Sigmoid colon (tissue), 7 donors: Measurements from ENCODE around the gene PROSER2. TPM values are rescaled to one million over a fixed set of nuclear protein-coding genes. Genes with fewer than 3 reads are reported as not detected.

ENCODE experiments used
- DNase-seq: peaks from one replicate; pipeline ENCODE4 v3.0.0-alpha.2; 2019
- H3K27ac ChIP-seq, 4 donors: fragments of 200-600 bp; sonication (generic); one replicate each; pipeline ENCODE4 v1.5.1; 2016 to 2019; ENCODE audit warnings: mild to moderate bottlenecking in 1 of 4
- H3K27me3 ChIP-seq, 3 donors: fragments of 200-600 bp; sonication (generic); one replicate each; pipeline ENCODE4 v1.5.1; 2019; ENCODE audit warnings: mild to moderate bottlenecking in 1 of 3
- H3K36me3 ChIP-seq, 4 donors: fragments of 200-600 bp; sonication (generic); one replicate each; pipeline ENCODE4 v1.5.1; 2016 to 2019
- H3K4me1 ChIP-seq, 4 donors: fragments of 200-600 bp; sonication (generic); one replicate each; pipeline ENCODE4 v1.5.1; 2017 to 2019
- H3K4me3 ChIP-seq, 4 donors: fragments of 200-600 bp; sonication (generic); one replicate each; pipeline ENCODE4 v1.5.1; 2017 to 2019; ENCODE audit warnings: mild to moderate bottlenecking in 2 of 4, moderate library complexity in 1 of 4
- H3K9me3 ChIP-seq, 4 donors: fragments of 200-600 bp in 3 of 4; sonication (generic) in 3 of 4; one replicate each; pipeline versions ENCODE4 v1.5.1 to v1.6.1; 2013 to 2019
- EP300 ChIP-seq, 4 donors: sonication (generic); formaldehyde crosslinking; IDR thresholded peaks; one replicate each; pipeline ENCODE4 v1.6.1; 2017; ENCODE audit warnings: antibody characterized with exemption in 4 of 4
- POLR2A ChIP-seq, 2 donors: fragments of 450-650 bp; IDR thresholded peaks; one replicate each; pipeline ENCODE4 v1.6.1; 2016; ENCODE audit warnings: antibody characterized with exemption in 2 of 2, mild to moderate bottlenecking in 2 of 2, moderate library complexity in 2 of 2
- POLR2AphosphoS5 ChIP-seq, 4 donors: sonication (generic); formaldehyde crosslinking; IDR thresholded peaks; one replicate each; pipeline ENCODE4 v1.6.1; 2017; ENCODE audit warnings: antibody characterized with exemption in 4 of 4
- WGBS, 2 donors: extraction: QIAGEN DNeasy Blood & Tissue Kit; methylation state at CpG; one replicate each; pipeline ENCODE4 v1.1.7; 2013; 5-methylcytosine and 5-hydroxymethylcytosine counted together
- intact Hi-C: fragments of 100-400 bp; cut with DNase I; formaldehyde crosslinking; loops from one replicate; pipeline ENCODE4 v1.15.1; 2023
- polyA plus RNA-seq, 3 donors: library from polyadenylated mRNA; stranded (reverse); fragments of 200-250 nt; gene quantifications; one replicate each; pipeline ENCODE4 v1.2.3, GENCODE V29; 2013
- total RNA-seq, 4 donors: library from RNA; depleted of rRNA; stranded (reverse); fragments of >200 nt; gene quantifications; one replicate each; pipeline ENCODE4 v1.1.0, GENCODE V29; 2016
- TF ChIP-seq, protein P1 (sequence below), 4 experiments: fragments of 450-650 bp in 3 of 4; fragments of 200-600 bp in 1 of 4; IDR thresholded peaks; one replicate each; pipeline ENCODE4 v1.5.1; 2016 to 2019; ENCODE audit warnings: antibody characterized with exemption in 4 of 4, mild to moderate bottlenecking in 3 of 4, moderate library complexity in 2 of 4
- donor health status: healthy with polysubstance abuse.
- donor health status: Bipolar disorder and iron deficiency.
- donor health status: healthy.

Gene PROSER2
- total and polyA plus RNA-seq, 7 donors: 0.60 to 2.8 (median 1.8) TPM

- TF ChIP-seq, protein P1, sequence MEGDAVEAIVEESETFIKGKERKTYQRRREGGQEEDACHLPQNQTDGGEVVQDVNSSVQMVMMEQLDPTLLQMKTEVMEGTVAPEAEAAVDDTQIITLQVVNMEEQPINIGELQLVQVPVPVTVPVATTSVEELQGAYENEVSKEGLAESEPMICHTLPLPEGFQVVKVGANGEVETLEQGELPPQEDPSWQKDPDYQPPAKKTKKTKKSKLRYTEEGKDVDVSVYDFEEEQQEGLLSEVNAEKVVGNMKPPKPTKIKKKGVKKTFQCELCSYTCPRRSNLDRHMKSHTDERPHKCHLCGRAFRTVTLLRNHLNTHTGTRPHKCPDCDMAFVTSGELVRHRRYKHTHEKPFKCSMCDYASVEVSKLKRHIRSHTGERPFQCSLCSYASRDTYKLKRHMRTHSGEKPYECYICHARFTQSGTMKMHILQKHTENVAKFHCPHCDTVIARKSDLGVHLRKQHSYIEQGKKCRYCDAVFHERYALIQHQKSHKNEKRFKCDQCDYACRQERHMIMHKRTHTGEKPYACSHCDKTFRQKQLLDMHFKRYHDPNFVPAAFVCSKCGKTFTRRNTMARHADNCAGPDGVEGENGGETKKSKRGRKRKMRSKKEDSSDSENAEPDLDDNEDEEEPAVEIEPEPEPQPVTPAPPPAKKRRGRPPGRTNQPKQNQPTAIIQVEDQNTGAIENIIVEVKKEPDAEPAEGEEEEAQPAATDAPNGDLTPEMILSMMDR (IDR thresholded peaks at IDR 0.05): no peak
- no peak for TF ChIP-seq POLR2AphosphoS5 (IDR thresholded peaks at IDR 0.05)
- TF ChIP-seq EP300 (IDR thresholded peaks at IDR 0.05): no peak
- H3K4me3 ChIP-seq: no peak overlapping the region
- no peak overlapping the region for H3K27ac ChIP-seq
- WGBS, 2 donors: 83% methylated on average over 7 of the region's 7 CpGs
- no peaks in the 10 kb centered on the region for H3K4me1 ChIP-seq
- no peak for DNase-seq
- no peaks in the 10 kb centered on the region for H3K27me3 ChIP-seq
- intact Hi-C loops: no loop called here
- H3K9me3 ChIP-seq: no peaks in the 10 kb centered on the region
- no peaks in the 10 kb centered on the region for H3K36me3 ChIP-seq
Observed at GRCh38 chr10:11884706-11885423, 61.7 kb downstream of the PROSER2 start.

- H3K36me3 ChIP-seq: no peaks in the 10 kb centered on the region
- no peaks in the 10 kb centered on the region for H3K4me1 ChIP-seq
- DNase-seq: no peak
- intact Hi-C loops: no loop called here
- no peaks in the 10 kb centered on the region for H3K9me3 ChIP-seq
- 86 to 88% methylated on average over 13 of the region's 13 CpGs for WGBS, 2 donors
- no peaks in the 10 kb centered on the region for H3K27me3 ChIP-seq
- no peak overlapping the region for H3K4me3 ChIP-seq
- H3K27ac ChIP-seq: no peak overlapping the region
- TF ChIP-seq POLR2AphosphoS5 (IDR thresholded peaks at IDR 0.05) (no peak), EP300 (IDR thresholded peaks at IDR 0.05) (no peak), POLR2A (IDR thresholded peaks at IDR 0.05) (no peak)
- TF ChIP-seq, protein P1 (IDR thresholded peaks at IDR 0.05): no peak
Observed at GRCh38 chr10:11885437-11886137, 62.4 kb downstream of the PROSER2 start.

DNA sequence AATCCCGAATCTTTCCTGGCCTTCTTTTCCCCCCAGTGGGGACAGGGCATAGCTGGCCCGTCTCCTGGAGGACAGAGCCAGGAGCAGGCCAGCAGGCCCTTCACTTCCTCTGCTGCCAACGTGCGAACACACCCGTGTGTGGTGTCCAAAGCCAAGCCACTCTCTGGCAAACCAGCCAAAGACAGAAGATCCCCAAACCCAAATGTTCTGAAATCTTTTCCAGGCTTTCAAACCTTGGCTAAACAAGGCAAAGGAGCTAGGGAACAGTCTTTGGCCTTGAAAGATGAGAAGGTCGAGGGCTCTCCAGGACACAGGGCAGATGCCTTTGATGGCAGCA lies 63.0 kb downstream of the PROSER2 start:
- Histone ChIP-seq H3K9me3 (no peaks in the 10 kb centered on the region), H3K27me3 (no peaks in the 10 kb centered on the region), H3K36me3 (no peaks in the 10 kb centered on the region), H3K4me1 (no peaks in the 10 kb centered on the region), H3K27ac (no peak overlapping the region), H3K4me3 (no peak overlapping the region)
- intact Hi-C loops: no loop called here
- TF ChIP-seq EP300 (IDR thresholded peaks at IDR 0.05): no peak
- TF ChIP-seq POLR2A (IDR thresholded peaks at IDR 0.05): no peak
- TF ChIP-seq, protein P1 (IDR thresholded peaks at IDR 0.05): no peak
- no peak for TF ChIP-seq POLR2AphosphoS5 (IDR thresholded peaks at IDR 0.05)
- 83 to 87% methylated on average over 6 of the region's 6 CpGs for WGBS, 2 donors
- no peak for DNase-seq

GRCh38 chr10:11886851-11887250 lies 63.7 kb downstream of the PROSER2 start:
- H3K36me3 ChIP-seq: no peaks in the 10 kb centered on the region
- no peak overlapping the region for H3K27ac ChIP-seq
- TF ChIP-seq, protein P1 (IDR thresholded peaks at IDR 0.05): no peak
- TF ChIP-seq POLR2AphosphoS5 (IDR thresholded peaks at IDR 0.05): no peak
- TF ChIP-seq POLR2A (IDR thresholded peaks at IDR 0.05): no peak
- no peak for TF ChIP-seq EP300 (IDR thresholded peaks at IDR 0.05)
- no peak for DNase-seq
- H3K4me1 ChIP-seq: no peaks in the 10 kb centered on the region
- H3K9me3 ChIP-seq: no peaks in the 10 kb centered on the region
- no peaks in the 10 kb centered on the region for H3K27me3 ChIP-seq
- intact Hi-C loops: no loop called here
- 71 to 78% methylated on average over 12 of the region's 12 CpGs for WGBS, 2 donors
- no peak overlapping the region for H3K4me3 ChIP-seq
